ENCODE measurements around the gene NRDC. TPM values are rescaled to one million over a fixed set of nuclear protein-coding genes. Genes with fewer than 3 reads are reported as not detected.

Gene NRDC, protein sequence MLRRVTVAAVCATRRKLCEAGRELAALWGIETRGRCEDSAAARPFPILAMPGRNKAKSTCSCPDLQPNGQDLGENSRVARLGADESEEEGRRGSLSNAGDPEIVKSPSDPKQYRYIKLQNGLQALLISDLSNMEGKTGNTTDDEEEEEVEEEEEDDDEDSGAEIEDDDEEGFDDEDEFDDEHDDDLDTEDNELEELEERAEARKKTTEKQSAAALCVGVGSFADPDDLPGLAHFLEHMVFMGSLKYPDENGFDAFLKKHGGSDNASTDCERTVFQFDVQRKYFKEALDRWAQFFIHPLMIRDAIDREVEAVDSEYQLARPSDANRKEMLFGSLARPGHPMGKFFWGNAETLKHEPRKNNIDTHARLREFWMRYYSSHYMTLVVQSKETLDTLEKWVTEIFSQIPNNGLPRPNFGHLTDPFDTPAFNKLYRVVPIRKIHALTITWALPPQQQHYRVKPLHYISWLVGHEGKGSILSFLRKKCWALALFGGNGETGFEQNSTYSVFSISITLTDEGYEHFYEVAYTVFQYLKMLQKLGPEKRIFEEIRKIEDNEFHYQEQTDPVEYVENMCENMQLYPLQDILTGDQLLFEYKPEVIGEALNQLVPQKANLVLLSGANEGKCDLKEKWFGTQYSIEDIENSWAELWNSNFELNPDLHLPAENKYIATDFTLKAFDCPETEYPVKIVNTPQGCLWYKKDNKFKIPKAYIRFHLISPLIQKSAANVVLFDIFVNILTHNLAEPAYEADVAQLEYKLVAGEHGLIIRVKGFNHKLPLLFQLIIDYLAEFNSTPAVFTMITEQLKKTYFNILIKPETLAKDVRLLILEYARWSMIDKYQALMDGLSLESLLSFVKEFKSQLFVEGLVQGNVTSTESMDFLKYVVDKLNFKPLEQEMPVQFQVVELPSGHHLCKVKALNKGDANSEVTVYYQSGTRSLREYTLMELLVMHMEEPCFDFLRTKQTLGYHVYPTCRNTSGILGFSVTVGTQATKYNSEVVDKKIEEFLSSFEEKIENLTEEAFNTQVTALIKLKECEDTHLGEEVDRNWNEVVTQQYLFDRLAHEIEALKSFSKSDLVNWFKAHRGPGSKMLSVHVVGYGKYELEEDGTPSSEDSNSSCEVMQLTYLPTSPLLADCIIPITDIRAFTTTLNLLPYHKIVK
- total RNA-seq, result 10 to 100 TPM; 56.8 to 57.7 TPM

DNA sequence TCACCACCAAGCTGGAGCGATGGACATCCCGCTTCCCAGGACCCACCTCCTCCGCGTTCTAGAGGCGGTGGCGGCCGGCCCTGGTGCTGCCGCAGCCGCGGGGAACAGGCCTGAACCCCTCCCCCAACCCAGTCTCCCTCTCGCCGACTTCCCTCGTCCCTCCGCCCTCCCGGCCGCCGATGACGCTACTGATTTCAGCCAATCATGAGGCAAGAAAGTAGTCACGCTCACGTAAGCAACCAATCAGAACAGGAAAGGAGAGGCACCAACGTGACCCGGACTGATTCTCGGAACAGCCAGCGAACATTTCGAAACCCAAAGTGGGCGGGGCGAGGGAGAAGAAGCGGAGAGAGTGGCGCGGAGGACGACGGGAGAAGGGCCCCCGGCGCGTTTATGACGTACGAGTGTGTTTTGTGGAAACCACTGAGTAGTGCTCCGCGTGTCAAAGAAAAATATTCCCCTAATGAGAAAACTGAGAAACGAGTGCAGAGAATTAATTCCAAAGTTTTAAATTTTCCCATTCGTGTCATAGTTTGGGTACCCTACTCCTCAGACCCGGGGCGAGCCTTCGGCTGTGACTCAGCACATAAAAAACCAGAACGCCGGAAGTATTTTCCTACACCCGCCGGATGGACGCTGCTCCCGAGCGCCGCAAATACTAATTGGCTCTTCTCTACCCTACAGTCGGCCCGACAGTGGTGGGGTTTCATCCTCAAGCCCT, at the start of gene NRDC:
Gene NRDC, minus strand, starts transcription at position 112 of the 721 bp plus-strand sequence. CDS start 112 bp downstream, outside the sequence.
- Histone ChIP-seq H3K27ac (peak within 1 kb of the TSS; percentile 94 to 99 (median 96)), H3K4me3 (peak within 1 kb of the TSS; percentile 79 to 91), H3K27me3 (no peaks in the 10 kb centered on the region), H3K36me3 (replicated peaks in 1 of 2; ENCODE audit: insufficient read depth in 1 of 2, low read depth in 2 of 2) (no peaks in the 10 kb centered on the region), H3K9me3 (no peaks in the 10 kb centered on the region), H3K4me1 (peaks cover 36% of the 10 kb centered on the region)
- WGBS, 2 donors, result 0% methylated on average over 48 to 52 of the region's 54 CpGs
- intact Hi-C loops (cut with DNase I), result no loop called here
- DNase-seq, result peak; percentile 100
- TF ChIP-seq POLR2A (IDR thresholded peaks at IDR 0.05), result peak; percentile 86 to 96 (median 96)
- TF ChIP-seq CTCF (IDR thresholded peaks at IDR 0.05), result no peak
- ATAC-seq, result peak; percentile 96

DNA sequence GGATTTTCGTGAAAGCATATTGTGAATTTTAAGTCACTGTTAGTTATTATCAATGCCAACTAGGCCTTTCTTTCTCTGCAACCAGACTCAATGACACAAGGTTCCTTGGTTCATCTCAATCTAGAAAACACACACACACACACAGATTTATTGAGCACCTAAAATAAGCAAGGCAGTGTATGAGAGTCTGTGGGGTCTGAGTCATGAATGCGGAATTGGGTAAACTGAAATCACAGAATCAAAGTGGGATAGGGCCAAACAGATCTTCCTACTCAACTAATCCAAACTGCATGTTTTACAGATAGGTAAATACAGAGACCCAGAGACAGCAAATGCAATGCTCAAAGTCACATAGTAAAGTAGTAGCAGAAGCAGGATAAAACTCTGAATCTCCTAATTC, 48.5 kb upstream of the NRDC start:
- ATAC-seq, result no peak
- 79 to 85% methylated on average over 2 of the region's 2 CpGs for WGBS, 2 donors
- Histone ChIP-seq H3K9me3 (no peaks in the 10 kb centered on the region), H3K4me3 (no peak overlapping the region), H3K4me1 (no peaks in the 10 kb centered on the region), H3K36me3 (replicated peaks in 1 of 2; ENCODE audit: insufficient read depth in 1 of 2, low read depth in 2 of 2) (no peaks in the 10 kb centered on the region), H3K27ac (no peak overlapping the region), H3K27me3 (no peaks in the 10 kb centered on the region)
- TF ChIP-seq CTCF (IDR thresholded peaks at IDR 0.05), result no peak
- TF ChIP-seq POLR2A (IDR thresholded peaks at IDR 0.05), result no peak
- intact Hi-C loops (cut with DNase I), result no loop called here
- DNase-seq, result no peak

GRCh38 chr1:51926171-51926812, 47.8 kb upstream of the NRDC start:
- WGBS, 2 donors, result 60% methylated on average over 5 of the region's 5 CpGs
- Histone ChIP-seq H3K4me3 (no peak overlapping the region), H3K27ac (no peak overlapping the region), H3K9me3 (no peaks in the 10 kb centered on the region), H3K27me3 (no peaks in the 10 kb centered on the region), H3K4me1 (no peaks in the 10 kb centered on the region), H3K36me3 (replicated peaks in 1 of 2; ENCODE audit: insufficient read depth in 1 of 2, low read depth in 2 of 2) (no peaks in the 10 kb centered on the region)
- ATAC-seq (no peak), DNase-seq (no peak)
- TF ChIP-seq CTCF (IDR thresholded peaks at IDR 0.05) (no peak), POLR2A (IDR thresholded peaks at IDR 0.05) (no peak)
- intact Hi-C loops (cut with DNase I), result no loop called here

GRCh38 chr1:51924455-51924854, 45.9 kb upstream of the NRDC start:
- H3K4me1 ChIP-seq, result no peaks in the 10 kb centered on the region
- DNase-seq (no peak), ATAC-seq (no peak)
- no peak overlapping the region for H3K4me3 ChIP-seq
- H3K36me3 ChIP-seq (replicated peaks in 1 of 2; ENCODE audit: insufficient read depth in 1 of 2, low read depth in 2 of 2), result no peaks in the 10 kb centered on the region
- TF ChIP-seq POLR2A (IDR thresholded peaks at IDR 0.05) (no peak), CTCF (IDR thresholded peaks at IDR 0.05) (no peak)
- WGBS, 2 donors, result 64 to 83% methylated on average over 1 of the region's 1 CpG
- H3K27me3 ChIP-seq, result no peaks in the 10 kb centered on the region
- no peaks in the 10 kb centered on the region for H3K9me3 ChIP-seq
- intact Hi-C loops (cut with DNase I), result no loop called here
- no peak overlapping the region for H3K27ac ChIP-seq
